ENCODE results near the gene C21orf58.

C21orf58 gene

DNA sequence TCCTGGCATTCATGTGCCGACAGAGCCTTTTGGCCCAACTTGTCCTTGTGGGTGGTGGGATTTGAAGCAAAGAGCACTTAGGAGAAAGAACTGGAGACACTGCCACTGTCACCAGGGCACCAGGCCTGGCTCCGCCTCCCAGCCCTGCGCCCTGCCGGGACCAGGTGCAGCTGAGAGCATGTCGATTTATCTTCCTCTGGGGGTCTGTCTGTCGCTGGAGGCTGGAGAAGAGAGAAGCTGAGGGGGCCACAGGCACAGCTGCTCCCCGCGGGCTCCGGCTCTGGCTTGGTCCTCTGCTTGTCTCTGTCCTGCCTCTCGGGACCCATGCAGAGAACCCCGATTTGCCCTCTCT lies 28.5 kb upstream of the C21orf58 start:
- no peak for DNase-seq

DNA sequence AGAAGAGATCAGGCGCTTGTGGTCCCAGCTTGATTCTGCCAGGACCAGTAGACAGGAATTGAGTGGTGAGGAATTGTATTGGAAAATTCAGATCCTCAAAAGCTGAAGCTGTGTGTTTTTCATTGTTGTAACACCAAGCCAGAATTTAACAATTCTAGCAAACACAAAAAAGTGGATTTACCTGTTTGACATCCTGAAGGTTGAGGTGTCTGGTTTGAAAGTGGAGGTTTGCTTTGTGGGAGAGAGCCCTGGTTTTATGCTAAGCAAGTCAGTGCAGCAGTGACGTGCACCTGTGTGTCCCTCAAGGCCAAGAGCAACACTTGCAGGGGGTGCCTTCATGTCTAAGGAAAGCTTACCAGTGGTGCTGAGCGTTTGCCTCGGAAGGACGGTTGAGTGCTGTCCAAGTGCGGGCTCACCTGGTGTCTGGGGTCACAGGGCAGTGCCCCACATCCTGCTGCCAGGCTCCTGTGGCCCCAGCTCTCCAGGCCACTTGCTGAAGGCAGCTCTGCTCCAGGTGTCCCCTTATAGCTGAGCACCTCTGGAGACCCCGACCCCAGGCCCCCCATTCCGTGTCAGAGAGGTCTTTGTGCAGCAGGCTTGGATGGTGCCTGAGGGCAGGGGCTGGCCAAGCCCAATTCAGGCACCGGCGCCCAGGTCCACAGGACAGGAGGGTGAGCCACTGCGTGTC lies 27.9 kb upstream of the C21orf58 start:
- no peak for DNase-seq

DNA sequence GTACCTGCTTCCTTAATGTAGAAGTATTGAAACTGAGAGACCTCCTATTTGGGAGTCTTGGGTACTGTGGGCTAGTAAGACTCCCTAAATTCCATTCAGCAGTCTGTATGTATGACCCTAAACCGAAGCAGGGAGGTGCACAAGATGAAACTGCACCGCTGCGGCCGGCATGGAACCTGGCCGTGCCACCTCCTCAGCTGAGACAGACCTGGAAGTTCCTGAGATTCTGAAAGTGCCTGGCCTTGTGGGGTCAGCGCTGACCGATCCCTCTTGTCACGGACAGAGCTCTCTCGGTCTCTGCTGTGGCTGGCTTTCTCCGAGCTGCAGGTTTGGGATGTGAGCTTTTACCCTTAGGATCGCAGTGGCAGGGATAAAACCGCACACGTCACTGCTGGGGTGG lies 27.3 kb upstream of the C21orf58 start:
- no peak for DNase-seq

DNA sequence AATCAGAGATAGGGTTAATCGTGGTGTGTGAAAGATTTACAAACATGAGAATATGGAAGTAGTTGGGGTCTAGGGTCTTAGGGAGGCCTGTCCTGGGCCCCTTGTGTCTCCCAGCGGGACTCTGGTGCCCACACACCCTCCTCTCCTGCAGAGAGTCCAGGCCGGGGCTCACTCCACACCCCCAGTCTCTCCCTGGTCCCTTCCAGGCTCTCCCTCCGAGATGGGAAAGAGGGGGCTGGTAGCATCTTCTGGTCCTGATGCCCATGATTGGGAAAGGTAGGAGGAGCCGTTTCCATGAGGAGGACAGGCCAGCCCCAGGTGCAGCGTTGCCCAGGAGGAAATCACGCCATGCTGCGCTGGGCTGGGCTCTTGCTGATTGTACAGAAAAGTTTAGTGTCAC lies 26.9 kb upstream of the C21orf58 start:
- no peak for DNase-seq

DNA sequence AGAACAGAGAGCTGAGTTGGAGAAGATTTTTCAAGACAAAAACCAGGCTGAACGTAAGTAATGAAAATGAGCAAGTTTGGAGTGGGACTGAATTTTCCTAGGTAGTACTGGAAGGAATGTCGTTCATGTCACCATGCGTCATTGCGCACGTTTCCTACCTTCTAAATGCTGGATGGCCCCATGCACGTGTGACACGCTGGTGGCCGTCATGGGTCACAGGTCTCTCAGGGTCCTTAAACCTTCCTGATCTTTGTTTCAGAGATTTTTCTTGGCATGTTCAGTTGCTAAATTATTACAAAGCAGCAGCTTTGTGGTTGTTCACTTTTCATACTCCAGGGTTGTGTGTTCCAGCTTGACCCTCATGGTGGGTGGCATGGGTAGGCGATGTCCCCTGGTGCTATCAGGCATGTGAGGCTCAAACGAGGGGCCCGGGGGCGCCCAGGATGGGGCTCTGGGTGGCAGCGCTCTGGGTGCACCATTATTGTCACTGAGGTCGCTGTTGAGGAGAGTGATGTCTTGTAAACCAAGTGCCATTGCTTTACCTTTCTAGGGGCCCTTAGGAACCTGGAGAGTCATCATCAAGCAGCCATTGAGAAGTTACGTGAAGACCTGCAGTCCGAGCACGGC lies 25.6 kb upstream of the C21orf58 start:
- no peak for DNase-seq

- DNase-seq = no peak
These were observed 24.2 kb upstream of the C21orf58 start for GRCh38 chr21:46347791-46348381.

- no peak for DNase-seq
These were observed 23.5 kb upstream of the C21orf58 start for GRCh38 chr21:46347203-46347550.

DNA sequence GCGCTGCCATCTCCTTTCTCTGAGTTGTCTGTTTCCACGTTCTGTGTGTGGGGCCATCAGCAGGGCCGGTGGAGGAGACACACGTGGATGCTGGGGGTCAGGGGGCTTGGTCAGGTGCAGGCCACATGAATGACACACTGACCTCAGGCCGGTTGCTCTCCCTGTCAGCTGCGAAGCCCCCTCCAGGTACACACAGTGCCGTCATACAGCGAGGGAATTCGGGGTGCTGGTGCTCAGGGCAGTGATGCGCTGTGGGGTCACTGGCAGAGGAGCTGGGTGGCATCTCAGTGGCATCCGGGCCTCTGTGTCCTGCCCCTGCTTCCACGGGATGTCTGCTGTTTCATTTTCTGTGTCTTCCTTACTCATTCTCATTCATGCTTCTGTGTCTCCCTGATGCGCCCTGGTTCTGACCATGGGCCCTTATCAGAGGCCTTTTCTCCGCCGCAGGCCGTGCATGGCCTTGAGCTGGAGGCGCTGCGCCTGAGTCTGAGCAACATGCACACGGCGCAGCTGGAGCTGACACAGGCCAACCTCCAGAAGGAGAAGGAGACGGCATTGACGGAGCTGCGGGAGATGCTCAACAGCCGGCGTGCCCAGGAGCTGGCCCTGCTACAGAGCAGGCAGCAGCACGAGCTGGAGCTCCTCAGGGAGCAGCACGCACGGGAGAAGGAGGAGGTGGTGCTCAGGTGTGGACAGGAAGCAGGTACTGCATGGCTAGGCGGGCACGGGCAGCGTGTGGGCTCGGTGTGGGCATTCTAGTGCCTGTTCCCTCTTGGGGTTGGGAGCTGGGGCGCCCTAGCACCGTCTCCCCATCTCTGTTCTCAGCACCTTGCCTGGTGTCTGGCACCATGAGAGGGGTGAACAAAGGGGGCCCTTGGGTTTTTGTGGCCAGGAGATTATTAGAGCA lies 22.9 kb upstream of the C21orf58 start:
- DNase-seq = no peak

- DNase-seq = no peak
These were observed 22.2 kb upstream of the C21orf58 start for GRCh38 chr21:46345861-46346260.

GRCh38 chr21:46344219-46344915 lies 20.7 kb upstream of the C21orf58 start:
- DNase-seq = no peak

DNA sequence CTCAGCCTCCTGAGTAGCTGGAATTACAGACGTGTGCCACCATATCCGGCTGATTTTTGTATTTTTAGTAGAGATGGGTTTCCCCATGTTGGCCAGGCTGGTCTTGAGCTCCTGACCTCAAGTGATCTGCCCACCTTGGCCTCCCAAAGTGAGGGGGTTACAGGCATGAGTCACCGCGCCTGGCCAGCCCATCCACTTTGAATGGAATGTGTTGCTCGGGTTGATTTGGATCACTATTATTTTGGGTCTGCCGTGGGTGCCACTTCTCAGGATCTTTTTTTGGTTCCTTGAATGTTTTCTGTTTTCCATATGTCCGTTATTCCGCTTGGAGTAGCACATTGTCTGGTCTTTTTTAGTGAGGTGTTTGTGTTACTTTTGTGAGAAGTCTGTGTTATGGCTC lies 17.3 kb upstream of the C21orf58 start:
- DNase-seq = no peak

DNA sequence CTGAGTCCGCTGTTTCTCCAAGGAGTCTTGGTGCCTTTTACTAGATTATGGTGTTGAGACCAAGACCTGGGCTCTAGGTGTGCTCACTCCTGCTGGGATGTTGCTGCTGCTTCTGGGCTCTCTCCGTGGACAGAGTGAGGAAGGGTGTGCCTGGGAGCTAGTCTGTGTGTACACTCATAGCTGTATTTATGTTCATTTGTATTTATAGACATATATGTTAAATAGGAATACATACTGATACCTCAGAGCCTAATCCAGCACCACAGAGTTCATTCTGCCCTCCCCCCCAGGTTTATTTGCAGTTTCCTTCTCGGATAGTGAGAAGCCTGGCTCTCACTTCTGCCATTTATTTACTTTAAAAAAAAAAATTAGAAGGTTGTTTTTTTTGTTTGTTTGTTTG lies 12.9 kb upstream of the C21orf58 start:
- no peak for DNase-seq

- no peak for DNase-seq
These were observed 10.9 kb upstream of the C21orf58 start for GRCh38 chr21:46334351-46335140.

DNA sequence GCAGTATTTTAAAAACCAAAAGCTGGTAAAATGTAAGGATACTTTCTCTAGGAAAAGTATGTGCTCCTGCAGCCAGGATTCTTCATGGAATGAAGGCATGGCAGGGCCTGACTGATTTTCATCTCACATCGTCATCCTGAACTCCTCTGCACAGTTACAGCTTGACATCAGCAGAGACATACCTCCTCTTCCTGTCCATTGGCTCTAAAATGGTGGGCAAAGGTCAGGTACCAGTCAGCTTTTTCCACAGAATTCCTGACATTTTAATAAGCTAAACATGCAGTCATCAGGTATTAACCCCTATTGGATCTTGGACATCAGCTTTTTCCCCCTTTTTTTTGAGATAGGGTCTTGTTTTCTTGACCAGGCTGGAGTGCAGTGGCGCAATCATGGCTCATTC lies 6.1 kb upstream of the C21orf58 start:
- no peak for DNase-seq

GRCh38 chr21:46328151-46328550 lies 4.5 kb upstream of the C21orf58 start:
- no peak for DNase-seq

- no peak for DNase-seq
These were observed 4.0 kb upstream of the C21orf58 start for GRCh38 chr21:46327711-46328110.

GRCh38 chr21:46326110-46326703 lies 2.5 kb upstream of the C21orf58 start:
- no peak for DNase-seq

- no peak for DNase-seq
These were observed 1.6 kb upstream of the C21orf58 start for GRCh38 chr21:46325073-46325912.

GRCh38 chr21:46324390-46325072 lies 861 bp upstream of the C21orf58 start:
- peak; percentile 86 for DNase-seq

GRCh38 chr21:46323227-46323709 lies 402 bp downstream of the C21orf58 start:
- DNase-seq = no peak
